Stimulated activated CD4-positive, alpha-beta T cell treated with anti-CD3 and anti-CD28 coated beads, TNF-alpha, amount 100 ng/mL, for 48 hours (primary cell): ENCODE measurements around the gene UNC45B.
A peak's percentile ranks its signal among the peaks of the same experiment; 100 is the strongest.
"Not testable (repeated sequence)": the region's sequence is repeated elsewhere in the genome, so short reads cannot be mapped to it uniquely, and the experiment has no call there.

Source experiments
- DNase-seq, 3 donors: peaks; one replicate each; pipeline ENCODE4 v3.0.0-alpha.2; 2020; ENCODE audit warnings: low read depth in 3 of 3

The UNC45B gene

DNA sequence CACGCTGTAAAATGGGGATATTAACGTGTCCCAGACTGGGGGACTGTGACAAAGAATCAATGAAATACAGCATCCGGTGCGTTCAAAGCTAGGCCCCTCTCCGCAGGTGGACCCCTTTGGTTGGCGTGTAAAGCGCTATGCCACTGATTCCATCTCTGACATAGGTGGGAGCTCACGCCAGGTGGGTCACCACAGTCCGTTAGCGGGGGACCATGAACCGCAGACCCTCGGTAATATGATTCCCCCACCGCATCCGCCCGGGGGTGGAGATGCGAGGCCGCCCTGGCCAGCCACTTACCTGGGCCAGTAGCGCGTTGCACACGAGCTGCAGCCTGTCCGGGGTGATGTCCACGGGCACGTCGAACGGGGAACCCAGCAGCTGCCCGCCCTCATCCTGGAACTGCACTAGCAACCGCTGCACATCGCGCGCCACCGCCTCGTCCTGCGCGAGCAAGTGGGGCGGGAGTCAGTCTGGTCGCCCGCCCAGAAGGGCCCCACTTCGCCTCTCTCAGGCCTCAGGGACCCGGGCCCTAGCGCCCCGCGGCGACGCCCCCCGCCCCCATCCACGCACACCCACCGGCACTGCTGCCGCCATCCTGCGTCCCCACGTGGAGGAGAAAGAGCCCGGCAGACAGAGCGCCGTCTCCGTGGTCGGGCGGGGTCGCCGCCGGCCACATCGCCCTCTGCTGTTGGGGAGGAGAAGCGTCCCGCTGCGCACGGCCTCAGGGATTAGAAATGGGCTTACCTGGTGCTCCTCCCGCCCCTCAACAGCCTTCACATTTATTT is 5.7 kb upstream of the UNC45B start, which contains the start of gene NLE1:
Gene NLE1 (minus strand): TSS at position 623 of the 786 bp plus-strand sequence. CDS start 28 bp downstream, at position 595.
- peak; percentile 81 to 86 (median 86) for DNase-seq

DNA sequence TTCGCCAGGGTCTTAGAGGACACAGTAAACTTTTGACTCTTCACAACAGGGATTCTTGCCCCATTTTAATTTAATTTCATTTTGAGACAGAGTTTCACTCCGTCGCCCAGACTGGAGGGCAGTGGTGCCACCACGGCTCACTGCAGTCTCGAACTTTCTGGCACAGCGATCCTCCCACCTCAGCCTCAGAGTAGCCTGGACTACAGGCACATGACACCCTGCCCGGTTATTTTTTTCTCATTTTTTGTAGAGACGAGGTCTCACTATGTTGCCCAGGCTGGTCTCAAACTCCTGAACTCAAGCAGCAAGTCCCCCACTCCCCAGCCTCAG is 5.2 kb upstream of the UNC45B start:
- DNase-seq, result no peak

DNA sequence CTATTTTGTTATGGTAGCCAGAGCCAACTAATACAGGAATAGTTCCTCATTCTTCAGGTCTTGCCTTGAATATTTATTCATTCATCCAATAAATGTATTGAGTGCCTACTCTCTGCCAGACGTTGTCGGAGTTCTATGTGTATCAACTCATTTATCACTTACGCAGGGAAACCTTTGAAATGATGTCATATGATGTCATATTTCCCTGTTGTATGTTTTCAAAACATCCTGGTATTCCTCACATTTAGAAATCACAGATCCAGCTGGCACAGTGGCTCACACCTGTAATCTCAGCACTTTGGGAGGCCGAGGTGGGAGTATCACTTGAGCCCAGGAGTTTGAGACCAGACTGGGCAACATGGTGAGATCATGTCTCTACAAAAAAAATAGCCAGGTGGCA is 2.8 kb upstream of the UNC45B start:
- DNase-seq, result no peak

DNA sequence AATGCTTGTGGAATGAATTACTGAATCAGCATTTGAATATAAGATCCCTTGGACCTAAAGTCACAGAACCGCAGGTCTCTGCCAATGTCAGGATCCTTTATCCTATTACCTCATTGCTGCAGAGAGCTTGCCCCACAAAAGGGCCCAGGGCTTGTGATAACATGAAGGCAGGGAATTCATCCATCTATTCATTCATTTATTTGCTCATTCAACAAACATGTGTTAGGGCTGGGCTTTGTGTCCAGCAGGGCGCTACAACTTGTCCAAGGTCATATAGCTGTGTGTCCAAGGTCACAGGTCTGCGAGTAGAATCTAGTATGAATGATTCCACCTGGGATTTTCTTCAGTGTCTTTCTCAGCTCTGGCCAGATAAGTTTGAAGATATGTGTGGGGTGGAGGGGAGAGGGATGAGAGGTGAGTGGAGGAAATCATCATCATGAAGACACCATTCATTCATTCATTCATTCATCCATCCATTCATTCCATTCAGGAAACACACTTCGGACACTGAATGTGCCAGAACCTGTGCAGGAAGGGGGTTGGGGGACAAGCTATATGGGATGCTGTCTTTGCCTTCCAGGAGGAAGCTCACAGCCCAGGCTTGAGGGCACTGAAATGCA is 1.3 kb upstream of the UNC45B start:
- DNase-seq, result no peak

DNA sequence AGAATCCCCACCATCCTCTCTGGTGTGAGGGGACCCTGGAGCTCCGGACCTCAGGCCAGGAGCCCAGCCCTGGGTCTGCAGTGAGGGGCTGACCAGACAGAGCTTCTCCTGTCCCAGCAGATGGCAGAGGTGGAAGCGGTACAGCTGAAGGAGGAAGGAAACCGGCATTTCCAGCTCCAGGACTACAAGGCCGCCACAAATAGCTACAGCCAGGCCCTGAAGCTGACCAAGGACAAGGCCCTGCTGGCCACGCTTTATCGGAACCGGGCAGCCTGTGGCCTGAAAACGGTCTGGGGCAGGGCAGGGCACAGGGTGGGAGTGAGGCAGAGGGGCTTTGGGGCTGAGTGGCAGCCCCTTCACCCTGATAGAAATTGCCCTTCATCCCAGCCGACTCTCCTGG is 527 bp downstream of the UNC45B start:
- no peak for DNase-seq

DNA sequence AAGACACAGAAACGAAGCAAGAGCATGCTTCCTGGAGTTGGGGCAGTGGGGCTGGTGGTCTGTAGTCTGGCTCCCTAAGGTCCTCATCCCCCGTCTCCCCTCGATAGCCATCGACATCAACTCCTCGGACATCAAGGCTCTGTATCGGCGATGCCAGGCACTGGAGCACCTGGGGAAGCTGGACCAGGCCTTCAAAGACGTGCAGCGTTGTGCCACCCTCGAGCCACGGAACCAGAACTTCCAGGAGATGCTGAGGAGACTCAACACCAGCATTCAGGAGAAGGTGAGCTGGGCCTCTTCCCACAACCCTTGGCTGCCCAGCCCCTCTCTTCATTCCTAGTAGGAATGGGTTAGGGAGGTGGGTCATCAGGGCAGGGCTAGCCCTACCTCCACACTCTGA is 2.3 kb downstream of the UNC45B start:
- no peak for DNase-seq

DNA sequence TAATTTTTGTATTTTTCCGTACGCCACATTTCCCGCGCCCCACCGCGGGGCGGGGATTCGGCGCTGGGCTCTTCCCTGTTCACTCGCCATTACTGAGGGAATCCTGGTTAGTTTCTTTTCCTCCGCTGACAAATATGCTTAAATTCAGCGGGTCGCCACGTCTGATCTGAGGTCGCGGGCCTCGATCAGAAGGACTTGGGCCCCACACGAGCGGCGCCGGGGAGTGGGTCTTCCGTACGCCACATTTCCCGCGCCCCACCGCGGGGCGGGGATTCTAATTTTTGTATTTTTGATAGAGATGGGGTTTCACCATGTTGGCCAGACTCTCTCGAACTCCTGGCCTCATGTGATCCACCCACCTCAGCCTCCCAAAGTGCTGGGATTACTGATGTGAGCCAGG is 3.5 kb downstream of the UNC45B start:
- DNase-seq, result not testable (repeated sequence)

DNA sequence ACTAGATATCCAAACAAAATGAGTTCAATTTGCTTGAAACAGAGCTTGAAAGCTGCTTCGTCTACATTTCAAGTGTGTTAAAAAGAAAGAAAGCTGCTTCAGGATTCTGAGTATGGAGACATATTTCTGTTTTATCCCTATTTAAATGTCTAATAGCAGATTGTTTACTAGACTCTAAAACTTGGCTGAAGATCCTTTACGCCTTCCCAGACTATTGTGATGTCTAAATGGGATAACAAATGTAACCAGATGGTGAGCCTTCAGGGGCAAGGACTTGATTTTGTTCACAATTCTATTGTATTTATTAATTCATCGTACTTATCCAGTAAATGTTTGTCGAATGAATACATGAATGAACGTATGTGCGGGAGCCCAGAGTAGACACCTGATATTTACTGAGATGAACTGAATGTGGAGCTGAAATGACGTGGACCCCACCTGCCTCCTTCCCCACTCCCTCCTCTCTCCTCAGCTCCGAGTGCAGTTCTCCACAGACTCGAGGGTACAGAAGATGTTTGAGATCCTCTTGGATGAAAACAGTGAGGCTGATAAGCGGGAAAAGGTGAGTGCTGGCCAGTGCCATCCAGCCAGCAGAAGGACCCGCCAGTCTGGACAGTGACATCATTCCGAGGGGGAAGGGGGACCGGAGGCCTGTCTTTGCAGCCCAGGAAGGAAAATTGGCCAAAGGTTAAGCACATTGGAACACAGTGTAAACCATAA is 5.0 kb downstream of the UNC45B start:
- DNase-seq, result no peak

DNA sequence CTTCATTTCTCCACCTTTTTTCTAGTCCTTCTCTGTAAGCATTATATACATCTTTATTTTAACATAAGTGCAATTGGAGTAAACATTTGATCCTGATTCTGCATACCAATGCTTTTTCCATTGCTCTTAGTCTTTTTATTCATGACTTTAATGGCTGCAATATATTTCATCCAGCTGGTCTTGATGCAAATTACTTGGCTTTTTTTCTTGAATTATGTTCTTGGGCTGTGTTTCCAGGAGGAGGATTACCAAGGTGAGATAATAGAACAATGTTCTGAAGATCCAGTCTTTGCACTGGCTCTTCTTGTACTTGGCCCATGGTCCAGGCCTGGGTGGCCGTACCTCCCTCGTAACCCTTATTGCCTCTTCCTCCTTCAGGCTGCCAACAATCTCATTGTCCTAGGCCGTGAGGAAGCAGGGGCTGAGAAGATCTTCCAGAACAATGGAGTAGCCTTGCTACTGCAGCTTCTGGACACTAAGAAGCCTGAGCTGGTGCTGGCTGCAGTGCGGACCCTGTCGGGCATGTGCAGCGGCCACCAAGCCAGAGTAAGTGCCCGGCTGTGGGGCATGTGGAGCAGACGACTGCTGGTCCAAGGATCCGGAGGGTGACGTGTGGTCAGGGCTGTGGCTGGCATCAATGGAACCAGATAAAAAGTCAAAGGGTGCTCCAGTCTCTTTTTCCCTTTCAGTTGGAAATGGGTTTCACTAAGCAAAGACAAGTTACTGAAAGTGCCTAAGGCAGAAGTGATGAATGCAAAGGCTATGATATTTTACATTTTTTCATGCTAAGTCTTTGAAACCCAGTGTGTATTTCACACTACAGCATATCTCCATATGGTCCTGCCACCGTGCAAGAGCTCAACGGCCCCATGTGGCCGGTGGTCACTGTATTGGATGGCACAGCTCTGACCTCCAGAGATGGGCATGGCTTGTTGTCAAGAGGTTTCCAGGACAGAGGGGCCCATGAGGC is 6.9 kb downstream of the UNC45B start:
- no peak for DNase-seq

DNA sequence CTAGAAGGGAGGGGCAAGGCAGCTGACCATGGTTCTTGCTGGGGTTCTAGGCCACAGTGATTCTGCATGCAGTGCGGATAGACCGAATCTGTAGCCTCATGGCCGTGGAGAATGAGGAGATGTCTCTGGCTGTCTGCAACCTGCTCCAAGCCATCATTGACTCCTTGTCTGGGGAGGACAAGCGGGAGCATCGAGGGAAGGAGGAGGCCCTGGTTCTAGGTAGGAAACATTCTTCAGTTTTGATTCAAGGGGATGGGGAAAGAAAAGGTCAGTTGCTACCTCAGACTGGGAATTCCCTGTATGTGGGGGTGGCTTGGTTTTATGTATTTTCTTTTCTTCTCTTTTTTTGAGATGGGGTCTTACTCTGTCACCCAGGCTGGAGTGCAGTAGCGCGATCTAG is 7.6 kb downstream of the UNC45B start:
- no peak for DNase-seq

DNA sequence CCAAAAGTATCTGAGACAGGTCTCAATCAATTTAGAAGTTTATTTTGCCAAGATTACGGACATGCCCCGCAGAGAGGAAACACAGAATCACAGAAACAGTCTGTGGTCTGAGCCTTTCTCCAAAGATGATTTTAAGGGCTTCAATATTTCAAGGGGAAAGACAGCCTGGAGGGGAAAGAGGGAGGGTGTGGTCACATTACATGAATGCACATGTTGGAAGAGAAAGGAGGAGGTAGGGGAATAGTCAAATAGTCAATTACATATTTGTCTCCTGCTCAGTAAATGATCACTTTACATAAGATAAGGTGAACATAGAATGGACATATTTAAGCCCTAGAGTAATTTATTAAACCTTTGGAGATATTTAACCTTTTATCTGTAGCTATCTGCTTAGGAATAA is 12.3 kb downstream of the UNC45B start:
- DNase-seq, result no peak

DNA sequence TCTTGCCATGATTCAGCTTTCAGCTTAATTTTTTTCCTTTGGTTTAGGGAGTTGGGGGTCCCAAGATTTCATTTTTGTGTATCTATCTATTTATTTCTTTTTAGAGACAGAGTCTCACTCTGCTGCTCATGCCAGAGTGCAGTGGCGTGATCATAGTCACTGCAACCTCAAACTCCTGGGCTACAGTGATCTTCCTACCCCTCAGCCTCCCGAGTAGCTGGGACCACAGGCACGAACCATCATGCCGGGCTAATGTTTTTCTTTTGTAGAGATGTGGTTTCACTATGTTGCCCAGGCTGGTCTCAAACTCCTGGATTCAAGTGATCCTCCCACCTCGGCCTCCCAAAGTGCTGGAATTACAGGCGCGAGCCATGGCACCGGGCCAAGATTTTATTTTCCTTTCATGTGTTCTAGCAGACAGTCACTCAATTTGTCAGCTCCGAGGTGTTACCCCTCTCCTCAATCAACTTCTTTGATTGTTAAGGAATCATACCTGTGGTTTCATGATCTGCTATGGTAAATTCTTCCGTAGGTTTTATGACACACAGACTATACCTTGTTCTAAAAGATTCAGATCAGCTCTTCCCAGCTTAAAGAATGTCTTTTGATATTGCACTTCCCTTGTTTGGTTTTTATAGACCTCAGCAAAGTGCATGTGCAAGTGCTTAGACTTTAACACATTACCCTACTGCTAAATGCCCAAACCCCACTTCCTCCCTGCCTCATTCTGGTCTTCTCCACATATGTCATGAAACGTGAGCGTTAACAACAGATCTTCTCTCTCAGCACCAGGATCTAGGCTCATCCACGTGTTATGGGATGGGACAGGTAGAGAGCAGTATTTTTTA is 13.0 kb downstream of the UNC45B start:
- no peak for DNase-seq

DNA sequence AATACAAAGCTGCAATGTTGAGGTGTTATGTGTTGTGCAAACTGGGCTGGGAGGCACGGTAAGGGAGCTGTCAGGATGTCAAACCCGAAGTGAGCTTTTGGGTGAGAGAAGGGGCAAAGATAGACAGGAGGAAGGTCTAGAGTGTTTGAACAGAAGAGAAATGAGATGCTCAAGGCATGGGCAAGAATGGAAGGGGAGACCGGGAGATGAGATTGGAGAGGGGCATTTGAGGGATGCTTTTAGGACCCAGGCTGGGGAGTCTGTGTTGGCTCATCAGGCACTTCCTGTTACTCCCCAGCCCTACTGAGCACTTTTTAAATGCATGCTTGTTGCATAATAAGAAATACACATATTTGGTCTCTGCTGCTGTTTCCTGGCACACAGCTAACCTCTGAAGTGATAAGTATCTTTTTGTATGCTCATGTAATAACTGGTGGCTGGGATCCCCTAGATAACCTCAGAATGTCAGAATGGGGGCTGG is 13.7 kb downstream of the UNC45B start:
- no peak for DNase-seq

DNA sequence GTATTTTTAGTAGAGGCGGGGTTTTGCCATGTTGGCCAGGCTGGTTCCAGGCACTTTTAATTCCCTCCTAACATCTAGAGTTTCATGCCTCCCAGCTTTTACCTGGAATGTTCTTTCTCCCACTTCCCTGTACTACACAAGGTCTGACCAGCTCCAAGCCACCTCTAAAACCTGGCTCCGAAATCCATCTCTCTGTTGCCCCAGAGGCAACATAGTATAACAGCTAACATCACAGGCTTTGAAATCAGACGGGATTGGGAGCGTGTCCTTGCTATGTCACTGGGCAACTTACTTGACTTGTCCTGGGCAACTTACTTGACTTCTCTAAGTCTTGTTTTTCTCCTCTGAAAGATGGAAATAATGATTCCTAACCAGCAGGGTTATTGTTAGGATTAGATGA is 15.1 kb downstream of the UNC45B start:
- DNase-seq, result no peak

DNA sequence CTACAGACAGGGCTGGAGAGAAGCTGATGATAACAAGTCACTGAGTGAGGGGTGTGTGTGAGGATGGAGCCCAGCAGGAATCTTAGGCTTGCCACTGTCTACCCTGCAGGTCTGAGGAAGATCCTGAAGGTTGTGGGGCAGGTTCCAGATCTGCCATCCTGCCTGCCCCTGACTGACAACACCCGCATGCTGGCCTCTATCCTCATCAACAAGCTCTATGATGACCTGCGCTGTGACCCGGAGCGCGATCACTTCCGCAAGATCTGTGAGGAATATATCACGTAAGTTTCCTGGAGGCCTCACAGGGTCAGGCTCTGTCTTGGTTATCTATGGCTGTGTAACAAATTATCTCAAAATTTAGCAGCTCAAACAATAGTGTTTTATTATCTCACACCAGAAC is 16.3 kb downstream of the UNC45B start:
- DNase-seq, result no peak

DNA sequence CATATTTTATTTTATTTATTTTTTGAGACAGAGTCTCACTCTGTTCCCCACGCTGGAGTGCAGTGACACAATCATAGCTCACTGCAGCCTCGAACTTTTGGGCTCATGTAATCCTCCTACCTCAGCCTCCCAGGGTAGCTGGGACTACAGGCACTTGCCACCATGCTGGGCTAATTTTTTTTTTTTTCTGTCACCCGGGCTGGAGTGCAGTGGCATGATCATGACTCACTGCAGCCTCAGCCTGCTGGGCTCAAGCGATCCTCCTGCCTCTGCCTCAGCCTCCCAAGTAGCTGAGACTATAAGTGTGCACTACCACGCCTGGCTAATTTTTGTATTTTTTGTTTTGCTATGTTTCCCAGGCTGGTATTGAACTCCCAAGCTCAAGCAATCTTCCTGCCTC is 17.1 kb downstream of the UNC45B start:
- no peak for DNase-seq

DNA sequence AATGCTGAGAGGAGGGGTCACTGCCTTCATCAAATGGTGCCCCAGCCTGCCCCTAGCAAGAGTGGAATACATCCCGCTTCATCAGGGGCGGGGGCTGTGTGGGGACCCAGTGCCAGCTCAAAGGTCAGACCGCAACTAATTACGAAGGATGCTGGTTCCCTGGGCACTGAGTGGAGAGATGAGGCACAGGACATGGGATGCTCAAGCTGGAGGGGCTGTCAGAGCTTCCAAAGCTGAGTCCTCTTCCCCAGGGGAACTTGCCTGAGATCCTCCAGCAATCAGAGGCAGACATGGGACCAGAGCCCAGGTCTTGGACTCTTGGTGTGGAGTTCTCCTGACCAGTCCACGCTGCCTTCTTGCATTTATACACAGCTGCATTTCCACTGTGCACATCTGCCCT is 18.9 kb downstream of the UNC45B start:
- no peak for DNase-seq

DNA sequence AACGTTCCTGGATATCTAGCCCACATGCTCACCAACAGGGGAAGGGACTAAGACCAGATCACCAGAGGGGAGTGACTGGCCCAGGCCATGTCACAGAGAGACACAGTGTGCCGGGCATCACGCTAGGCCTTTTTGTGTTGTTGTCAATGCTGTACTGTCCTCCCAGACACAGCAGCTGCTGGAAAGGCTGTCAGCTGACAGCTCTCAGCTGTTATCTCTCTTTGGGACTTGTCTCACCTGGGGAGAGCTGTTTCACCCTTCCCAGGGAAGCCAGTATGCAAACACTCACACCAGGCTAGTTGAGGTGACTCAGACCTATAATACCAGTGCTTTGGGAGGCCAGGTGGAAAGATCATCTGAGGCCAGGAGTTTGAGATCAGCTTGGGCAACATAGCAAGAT is 19.4 kb downstream of the UNC45B start:
- DNase-seq, result no peak

DNA sequence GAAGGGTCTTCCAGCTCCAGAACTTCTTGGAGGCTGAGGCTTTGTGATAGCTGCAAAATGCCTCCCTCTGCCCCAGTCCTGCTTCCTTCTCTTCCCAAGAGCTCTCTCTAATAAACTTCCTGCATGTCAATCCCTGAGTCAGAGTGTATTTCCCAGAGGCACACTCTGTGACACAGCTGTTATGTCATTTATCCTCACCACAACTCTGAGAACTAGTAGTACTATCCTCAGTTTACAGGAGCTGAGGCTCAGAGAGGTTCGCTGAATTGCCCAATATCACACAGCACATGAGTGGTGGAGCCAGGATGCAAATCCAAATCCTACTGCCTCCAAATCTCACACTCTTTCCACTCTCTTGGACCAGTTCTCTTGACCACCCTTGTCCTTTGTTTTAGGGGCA is 20.0 kb downstream of the UNC45B start:
- no peak for DNase-seq

DNA sequence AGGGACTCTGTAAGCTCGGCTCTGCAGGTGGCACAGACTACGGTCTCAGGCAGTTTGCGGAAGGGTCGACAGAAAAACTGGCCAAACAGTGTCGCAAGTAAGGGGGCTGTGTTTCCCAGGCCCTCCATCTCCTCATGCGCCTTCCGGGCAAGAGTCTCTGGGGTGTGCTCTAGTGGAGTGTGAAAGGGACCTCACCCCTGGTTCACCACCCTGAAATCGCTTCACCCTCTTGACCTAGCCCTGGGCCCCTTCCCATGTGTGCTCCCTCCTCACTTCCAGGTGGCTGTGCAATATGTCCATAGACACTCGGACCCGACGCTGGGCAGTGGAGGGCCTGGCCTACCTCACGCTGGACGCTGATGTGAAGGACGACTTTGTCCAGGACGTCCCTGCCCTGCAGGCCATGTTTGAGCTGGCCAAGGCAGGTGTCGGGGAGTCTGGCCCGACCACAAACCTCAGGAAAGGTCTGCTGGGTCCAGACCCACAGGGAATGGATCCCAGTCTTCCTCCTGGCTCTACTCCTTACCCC is 22.3 kb downstream of the UNC45B start:
- no peak for DNase-seq
